Head of caudate nucleus (tissue), 42 donors: Measurements from ENCODE around the gene KIF17.
"Not testable (repeated sequence)": the region's sequence is repeated elsewhere in the genome, so short reads cannot be mapped to it uniquely, and the experiment has no call there.

ENCODE experiments used
- DNase-seq, 42 donors: peaks; one replicate each; pipeline versions ENCODE4 v3.0.0 to v3.0.0-alpha.2; 2020 to 2021; ENCODE audit warnings: mixed read lengths in 7 of 42
- intact Hi-C: fragments of 100-400 bp; cut with DNase I; formaldehyde crosslinking; loops from one replicate; pipeline ENCODE4 v1.15.0; 2022

The KIF17 gene

GRCh38 chr1:20673626-20674025 is 44.2 kb downstream of the KIF17 start:
- intact Hi-C loops, DNase-seq: not testable (repeated sequence)

GRCh38 chr1:20672265-20672632 is 45.6 kb downstream of the KIF17 start:
- intact Hi-C loops, result no loop called here
- no peak for DNase-seq

GRCh38 chr1:20670936-20671335 is 46.9 kb downstream of the KIF17 start:
- intact Hi-C loops, result no loop called here
- DNase-seq, result no peak

GRCh38 chr1:20668581-20668980 is 49.2 kb downstream of the KIF17 start:
- intact Hi-C loops, result no loop called here
- no peak for DNase-seq

DNA sequence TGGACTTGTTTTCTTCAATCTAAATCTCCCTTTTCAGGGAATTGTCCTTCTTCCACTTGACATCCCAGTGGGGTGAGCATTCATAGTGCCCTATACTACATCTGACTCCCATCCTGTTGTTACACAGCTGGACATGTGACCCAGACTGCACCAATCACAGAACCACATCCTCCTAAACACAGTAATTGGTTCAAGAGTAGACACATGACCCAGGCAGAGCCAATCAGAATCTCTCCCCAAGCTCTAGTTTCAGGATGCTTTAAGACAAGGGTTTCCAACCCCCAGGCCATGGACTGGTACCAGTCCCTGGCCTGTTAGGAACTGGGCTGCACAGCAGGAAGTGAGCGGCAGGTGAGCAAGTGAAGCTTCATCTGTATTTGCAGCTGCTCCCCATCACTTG is 51.0 kb downstream of the KIF17 start:
- intact Hi-C loops, result no loop called here
- DNase-seq, result peak in 1 of 42 donors; percentile 41

- no peak for DNase-seq
- intact Hi-C loops, result no loop called here
Observed at GRCh38 chr1:20666146-20666545, 51.7 kb downstream of the KIF17 start.

DNA sequence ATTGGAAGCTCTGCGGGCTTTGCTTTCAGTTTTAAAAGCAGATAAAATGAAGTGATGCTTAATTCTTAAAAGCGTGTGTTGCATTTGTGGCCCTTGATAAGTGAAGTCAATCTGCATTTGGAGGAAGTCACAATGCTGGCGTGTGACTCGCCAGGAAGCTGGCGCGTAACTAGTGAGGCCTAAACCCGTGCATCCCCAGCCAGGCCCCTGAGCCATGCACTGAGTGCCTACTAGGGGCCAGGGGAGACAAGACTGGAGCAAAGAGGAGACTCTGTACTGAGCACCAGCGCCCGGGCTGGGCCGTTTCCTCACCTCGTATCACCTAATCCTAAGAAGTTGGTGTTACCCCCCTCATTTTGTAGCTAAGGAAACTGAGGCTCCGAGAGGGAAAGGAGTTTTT is 52.1 kb downstream of the KIF17 start:
- no peak for DNase-seq
- intact Hi-C loops, result no loop called here

- intact Hi-C loops, result no loop called here
- DNase-seq, result no peak
Observed at GRCh38 chr1:20663969-20664715, 53.7 kb downstream of the KIF17 start.

- no peak for DNase-seq
- intact Hi-C loops, result no loop called here
Observed at GRCh38 chr1:20663365-20663764, 54.4 kb downstream of the KIF17 start.

- no peak for DNase-seq
- intact Hi-C loops, result no loop called here
Observed at GRCh38 chr1:20662110-20662475, 55.7 kb downstream of the KIF17 start.

- DNase-seq, result peak; percentile 93 to 99 (median 97)
- intact Hi-C loops, result no loop called here
Observed at GRCh38 chr1:20661207-20662109, 56.3 kb downstream of the KIF17 start, which contains the start of gene DDOST. Gene DDOST (minus strand): TSS chr1:20661369. CDS start chr1:20661350, 19 bp downstream.

- DNase-seq, result peak in 3 of 42 donors; percentile 42 to 48 (median 44)
- intact Hi-C loops, result no loop called here
Observed at GRCh38 chr1:20660847-20661206, 57.0 kb downstream of the KIF17 start.

DNA sequence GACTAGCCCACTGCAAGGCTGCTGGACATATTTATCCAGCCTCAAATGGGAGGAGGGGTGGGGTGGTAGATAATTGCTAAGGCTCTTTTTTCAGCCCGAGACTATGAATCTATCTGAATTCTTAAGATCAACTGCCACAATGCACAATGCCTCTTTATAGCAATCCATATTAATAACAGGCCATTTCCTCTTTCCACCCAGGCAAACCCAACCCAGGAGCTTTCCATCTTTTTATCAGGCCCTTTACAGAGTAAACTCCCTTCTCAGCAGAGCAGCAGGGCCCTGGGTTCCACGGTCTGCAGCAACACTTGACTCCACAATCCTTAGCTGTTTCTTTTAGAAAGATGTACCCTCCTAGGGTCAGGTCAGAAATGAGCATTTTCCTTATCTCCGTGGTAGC is 57.4 kb downstream of the KIF17 start:
- no peak for DNase-seq
- intact Hi-C loops, result no loop called here

- DNase-seq, result no peak
- intact Hi-C loops, result no loop called here
Observed at GRCh38 chr1:20658166-20658915, 59.5 kb downstream of the KIF17 start.

- intact Hi-C loops, result no loop called here
- DNase-seq, result no peak
Observed at GRCh38 chr1:20657024-20657423, 60.8 kb downstream of the KIF17 start.

DNA sequence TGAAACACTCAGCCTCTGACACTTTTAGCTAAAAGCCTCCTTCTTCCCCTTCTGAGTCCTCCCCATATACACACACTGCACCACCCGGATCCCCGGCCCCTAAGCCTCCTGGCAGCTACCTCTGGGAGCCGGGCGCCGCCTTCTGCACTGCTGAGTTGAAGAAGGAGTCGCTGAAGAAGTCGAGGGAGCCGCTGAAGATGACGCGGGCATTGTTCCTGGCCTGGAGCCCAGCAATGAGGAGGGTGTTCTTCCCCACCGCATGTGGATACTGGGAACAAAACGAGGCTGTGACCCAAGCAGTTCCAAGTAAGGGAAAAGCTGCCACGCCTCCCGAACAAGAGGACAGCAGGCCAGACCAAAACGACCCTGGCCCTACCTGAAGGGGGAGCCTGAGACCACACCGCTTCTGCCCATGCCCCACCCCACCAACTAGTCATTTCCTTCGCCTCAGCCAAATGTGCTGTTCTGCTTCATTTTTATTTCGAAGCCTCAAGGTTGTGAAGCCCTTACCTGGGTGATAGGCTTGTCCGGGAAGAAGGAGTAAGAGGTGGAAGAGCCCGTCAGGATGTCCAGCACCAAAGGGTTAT is 63.6 kb downstream of the KIF17 start:
- peak in 9 of 42 donors; percentile 21 to 55 (median 38) for DNase-seq

DNA sequence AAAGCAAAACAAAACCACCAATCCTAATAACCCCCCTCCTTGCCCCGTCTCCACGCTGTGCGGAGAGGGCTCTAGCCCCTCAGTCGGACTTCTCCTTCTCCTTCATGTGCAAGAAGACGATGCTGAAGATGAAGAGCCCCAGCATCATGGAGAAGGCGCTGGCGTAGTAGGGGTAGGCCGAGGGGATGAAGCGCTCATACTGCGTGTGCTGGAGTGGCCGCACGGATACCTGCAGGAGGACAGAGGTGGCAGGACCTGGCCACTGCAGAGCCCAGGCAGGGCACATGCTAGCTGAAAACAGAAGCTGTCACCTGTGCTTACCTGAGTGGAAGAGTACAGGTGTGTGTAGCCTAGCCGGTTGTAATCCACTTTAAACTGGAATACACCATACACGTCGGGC is 65.5 kb downstream of the KIF17 start:
- intact Hi-C loops, result no loop called here
- peak in 1 of 42 donors; percentile 8 for DNase-seq

More for the DNA sequence above, 63.6 kb downstream of the KIF17 start:
- intact Hi-C loops, result no loop called here

GRCh38 chr1:20648946-20649345 is 68.9 kb downstream of the KIF17 start:
- DNase-seq, result no peak
- intact Hi-C loops, result no loop called here

DNA sequence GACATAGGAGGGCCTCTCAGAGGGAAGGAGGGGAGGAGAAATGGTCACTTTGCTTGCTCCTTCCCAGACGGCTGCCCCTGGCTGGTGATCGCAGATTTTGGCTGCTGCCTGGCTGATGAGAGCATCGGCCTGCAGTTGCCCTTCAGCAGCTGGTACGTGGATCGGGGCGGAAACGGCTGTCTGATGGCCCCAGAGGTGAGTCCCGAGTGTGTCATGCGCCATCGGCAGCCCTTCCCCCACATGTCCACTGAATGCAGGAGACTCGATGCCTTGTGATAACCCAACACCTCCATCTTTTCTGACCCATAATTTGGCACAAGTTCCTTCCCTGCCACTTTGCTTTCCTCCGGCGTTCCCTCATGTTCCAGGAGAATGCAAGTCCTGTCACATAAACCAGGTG is 69.4 kb downstream of the KIF17 start:
- no peak for DNase-seq
- intact Hi-C loops, result no loop called here
